ENCODE results near the gene IGFBP6.

Gene IGFBP6, protein sequence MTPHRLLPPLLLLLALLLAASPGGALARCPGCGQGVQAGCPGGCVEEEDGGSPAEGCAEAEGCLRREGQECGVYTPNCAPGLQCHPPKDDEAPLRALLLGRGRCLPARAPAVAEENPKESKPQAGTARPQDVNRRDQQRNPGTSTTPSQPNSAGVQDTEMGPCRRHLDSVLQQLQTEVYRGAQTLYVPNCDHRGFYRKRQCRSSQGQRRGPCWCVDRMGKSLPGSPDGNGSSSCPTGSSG

DNA sequence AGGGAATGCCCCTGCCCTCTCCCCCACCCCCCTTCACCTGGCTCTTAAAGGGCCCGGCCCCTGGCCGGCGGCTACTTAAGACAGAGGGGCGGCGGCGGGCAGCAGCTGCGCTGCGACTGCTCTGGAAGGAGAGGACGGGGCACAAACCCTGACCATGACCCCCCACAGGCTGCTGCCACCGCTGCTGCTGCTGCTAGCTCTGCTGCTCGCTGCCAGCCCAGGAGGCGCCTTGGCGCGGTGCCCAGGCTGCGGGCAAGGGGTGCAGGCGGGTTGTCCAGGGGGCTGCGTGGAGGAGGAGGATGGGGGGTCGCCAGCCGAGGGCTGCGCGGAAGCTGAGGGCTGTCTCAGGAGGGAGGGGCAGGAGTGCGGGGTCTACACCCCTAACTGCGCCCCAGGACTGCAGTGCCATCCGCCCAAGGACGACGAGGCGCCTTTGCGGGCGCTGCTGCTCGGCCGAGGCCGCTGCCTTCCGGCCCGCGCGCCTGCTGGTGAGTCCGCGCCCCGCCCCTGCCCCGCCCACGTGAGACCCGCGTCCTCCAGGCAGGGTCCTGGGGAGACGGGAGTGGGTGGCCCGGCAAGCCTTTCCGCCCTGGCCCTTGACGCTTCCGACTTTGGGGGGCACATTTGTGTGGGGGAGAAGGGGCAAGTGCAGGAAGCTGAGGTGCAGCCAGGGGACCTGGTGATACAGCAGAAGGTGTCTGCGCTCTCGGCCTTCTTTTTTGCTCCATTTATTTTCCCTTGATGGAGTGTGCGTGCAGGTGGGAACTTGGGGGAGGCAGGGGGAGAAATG, at the start of gene IGFBP6:
Gene IGFBP6 (plus strand): TSS at position 104 of the 790 bp plus-strand sequence. CDS start 51 bp downstream, at position 155.
- TF ChIP-seq, protein P1, sequence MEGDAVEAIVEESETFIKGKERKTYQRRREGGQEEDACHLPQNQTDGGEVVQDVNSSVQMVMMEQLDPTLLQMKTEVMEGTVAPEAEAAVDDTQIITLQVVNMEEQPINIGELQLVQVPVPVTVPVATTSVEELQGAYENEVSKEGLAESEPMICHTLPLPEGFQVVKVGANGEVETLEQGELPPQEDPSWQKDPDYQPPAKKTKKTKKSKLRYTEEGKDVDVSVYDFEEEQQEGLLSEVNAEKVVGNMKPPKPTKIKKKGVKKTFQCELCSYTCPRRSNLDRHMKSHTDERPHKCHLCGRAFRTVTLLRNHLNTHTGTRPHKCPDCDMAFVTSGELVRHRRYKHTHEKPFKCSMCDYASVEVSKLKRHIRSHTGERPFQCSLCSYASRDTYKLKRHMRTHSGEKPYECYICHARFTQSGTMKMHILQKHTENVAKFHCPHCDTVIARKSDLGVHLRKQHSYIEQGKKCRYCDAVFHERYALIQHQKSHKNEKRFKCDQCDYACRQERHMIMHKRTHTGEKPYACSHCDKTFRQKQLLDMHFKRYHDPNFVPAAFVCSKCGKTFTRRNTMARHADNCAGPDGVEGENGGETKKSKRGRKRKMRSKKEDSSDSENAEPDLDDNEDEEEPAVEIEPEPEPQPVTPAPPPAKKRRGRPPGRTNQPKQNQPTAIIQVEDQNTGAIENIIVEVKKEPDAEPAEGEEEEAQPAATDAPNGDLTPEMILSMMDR (IDR thresholded peaks at IDR 0.05; ENCODE audit: low read depth, low read length, missing control alignments), result no peak
- DNase-seq (ENCODE audit: extremely low read depth, low read depth), result no peak
- H3K4me3 ChIP-seq (replicated peaks; ENCODE audit: low read depth, low read length), result peak within 1 kb of the TSS; percentile 52

DNA sequence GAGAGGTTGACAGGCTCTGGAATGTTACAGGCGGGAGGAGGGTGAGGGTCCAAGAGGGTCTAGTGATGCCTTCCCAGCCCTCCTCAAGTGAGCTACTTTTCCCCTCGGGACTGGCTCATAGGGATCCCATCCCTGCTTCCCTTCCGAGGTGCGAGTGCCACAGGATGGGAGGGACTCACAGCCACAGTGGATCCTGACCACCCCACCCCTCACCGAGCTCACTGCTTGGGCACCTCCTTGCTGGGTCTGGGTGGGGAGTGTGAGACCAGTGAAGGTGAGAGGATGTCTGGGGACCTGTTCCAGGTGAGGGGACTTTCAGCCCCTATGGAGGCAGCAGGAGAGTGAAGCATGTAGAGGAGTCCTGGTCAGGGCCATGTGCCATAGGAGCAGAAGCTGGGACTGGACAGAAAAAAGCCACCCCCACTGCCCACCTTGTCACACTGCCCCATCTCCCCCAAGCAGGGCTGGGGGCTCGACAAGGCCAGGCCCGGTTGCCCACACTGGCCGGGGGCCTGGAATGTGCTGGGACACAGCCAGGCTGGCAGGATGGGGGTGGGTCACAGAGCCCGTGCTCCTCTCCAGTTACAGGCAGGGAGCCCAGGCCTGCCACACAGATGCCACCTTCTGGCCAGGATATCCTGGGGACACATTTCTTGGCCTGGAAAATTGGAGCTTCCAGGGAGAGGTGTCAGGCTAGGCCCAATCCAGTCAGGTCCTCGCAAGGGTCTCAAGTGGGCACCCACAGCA, 49.3 kb upstream of the IGFBP6 start:
- H3K4me3 ChIP-seq (replicated peaks; ENCODE audit: low read depth, low read length), result peak overlapping the region; percentile 57
- TF ChIP-seq, protein P1 (IDR thresholded peaks at IDR 0.05; ENCODE audit: low read depth, low read length, missing control alignments), result no peak
- no peak for DNase-seq (ENCODE audit: extremely low read depth, low read depth)

DNA sequence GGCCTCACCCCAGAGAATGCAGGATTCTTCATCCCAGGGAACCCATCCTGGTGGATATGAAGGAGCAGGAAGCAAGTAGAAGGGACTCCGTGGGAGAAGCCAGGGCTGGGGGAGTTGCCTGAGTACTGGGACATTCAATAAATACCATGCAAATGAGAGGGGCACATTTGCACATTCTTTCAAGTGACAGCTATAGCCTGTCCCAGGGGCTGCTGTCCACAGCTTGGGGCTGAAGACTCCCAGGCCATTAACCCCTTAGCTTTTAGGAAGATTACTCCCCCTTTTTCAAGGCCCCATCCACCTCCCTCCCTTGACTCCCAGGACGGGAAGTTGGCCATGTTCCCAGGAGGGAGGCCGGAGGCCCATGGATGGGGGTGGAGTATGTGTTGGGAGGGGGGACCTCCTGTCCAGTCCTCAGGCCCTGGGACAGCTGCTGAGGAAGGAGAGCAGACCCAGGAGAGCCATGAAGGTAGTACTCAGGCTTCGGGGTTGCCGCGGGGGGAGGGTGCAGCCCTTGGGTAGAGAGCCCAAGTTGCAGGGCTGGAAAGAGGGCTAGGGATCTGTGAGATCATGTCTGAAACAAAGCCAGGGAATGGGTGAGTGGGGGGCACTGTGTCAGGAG, 48.6 kb upstream of the IGFBP6 start:
- peak overlapping the region; percentile 57 for H3K4me3 ChIP-seq (replicated peaks; ENCODE audit: low read depth, low read length)
- no peak for DNase-seq (ENCODE audit: extremely low read depth, low read depth)
- TF ChIP-seq, protein P1 (IDR thresholded peaks at IDR 0.05; ENCODE audit: low read depth, low read length, missing control alignments), result no peak

DNA sequence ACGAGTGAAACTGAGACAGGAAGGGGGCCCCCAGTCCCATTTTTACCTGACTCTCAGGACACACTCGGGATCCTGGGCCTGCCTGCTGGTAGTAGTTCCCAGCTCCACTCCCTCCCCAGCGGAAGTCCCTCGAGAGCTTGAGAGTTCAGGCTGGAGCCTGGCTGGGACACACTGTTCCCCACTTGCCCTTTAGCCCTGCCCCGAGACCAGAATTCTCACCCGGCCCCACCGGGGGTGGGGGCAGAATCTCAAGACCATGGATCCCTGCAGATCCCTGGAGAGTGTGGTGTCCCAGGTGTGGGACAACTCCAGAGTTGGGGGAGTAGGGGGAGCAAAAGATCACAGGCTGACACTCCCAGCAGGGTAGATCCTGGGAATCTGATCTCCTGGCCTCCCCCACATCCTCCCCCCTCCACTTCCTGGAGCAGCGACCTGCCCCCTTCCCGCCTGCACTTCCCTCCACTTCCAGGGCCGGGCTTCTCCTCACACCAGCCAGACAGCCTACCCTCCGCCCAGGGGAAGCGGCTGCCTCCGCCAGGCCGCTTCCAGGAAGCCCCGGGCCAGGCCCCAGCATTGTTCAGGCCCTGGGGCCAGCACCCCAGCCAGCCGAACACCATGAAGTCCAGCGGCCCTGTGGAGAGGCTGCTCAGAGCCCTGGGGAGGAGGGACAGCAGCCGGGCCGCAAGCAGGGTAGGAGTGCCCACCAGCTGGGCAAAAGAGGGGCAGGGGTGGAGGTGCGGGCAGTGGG, 47.7 kb upstream of the IGFBP6 start, which contains the start of gene TNS2:
Gene TNS2 (plus strand): TSS at position 495 of the 748 bp plus-strand sequence. CDS start 121 bp downstream, at position 616.
- H3K4me3 ChIP-seq (replicated peaks; ENCODE audit: low read depth, low read length), result peak within 1 kb of the TSS; percentile 57
- DNase-seq (ENCODE audit: extremely low read depth, low read depth), result no peak
- TF ChIP-seq, protein P1 (IDR thresholded peaks at IDR 0.05; ENCODE audit: low read depth, low read length, missing control alignments), result no peak

DNA sequence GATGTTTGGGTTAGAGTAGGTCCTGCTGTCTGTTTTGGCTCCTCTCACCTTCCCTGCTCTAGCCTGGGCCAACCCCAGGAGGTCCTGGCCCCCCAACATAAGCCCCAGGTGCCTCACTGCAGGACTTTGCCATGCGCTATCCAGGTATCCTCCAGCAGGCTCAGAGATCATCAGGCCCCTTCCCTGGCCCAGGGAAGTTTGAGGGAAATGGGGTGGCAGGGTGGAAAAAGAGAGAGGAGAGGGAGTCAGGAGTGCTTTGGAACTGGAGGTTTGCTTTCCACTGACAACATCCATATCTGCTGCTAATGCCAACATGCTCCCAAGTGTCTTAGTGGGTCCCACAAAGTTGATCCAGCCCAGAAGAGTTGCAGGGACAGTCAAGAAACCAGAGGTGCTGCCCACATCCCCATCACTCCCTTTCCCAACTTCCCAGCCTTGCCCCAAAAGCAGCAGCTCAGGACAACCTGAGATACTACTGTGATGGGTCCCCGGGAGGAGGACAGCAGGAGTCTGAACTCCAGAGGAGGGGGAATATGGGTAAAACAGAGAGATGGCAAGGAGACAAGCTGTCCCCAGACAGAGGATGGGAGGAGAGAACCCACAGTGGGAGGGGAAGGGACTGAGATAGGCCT, 46.9 kb upstream of the IGFBP6 start:
- peak overlapping the region; percentile 57 for H3K4me3 ChIP-seq (replicated peaks; ENCODE audit: low read depth, low read length)
- TF ChIP-seq, protein P1 (IDR thresholded peaks at IDR 0.05; ENCODE audit: low read depth, low read length, missing control alignments), result no peak
- no peak for DNase-seq (ENCODE audit: extremely low read depth, low read depth)

Data from HFF-Myc (cell line).